Prostate gland (tissue), 2 donors: Measurements from ENCODE around the gene LCN12.

Experiments used
- CTCF ChIP-seq, 4 experiments: fragments of 200-600 bp in 2 of 4; fragments of 450-650 bp in 2 of 4; sonication (generic) in 2 of 4; IDR thresholded peaks; 1 replicate in 3 of 4; 2 replicates in 1 of 4; pipeline ENCODE4 v1.5.1; 2016 to 2019; ENCODE audit warnings: antibody characterized with exemption in 4 of 4, mild to moderate bottlenecking in 2 of 4, moderate library complexity in 2 of 4
- POLR2A ChIP-seq: fragments of 450-650 bp; IDR thresholded peaks from one replicate; pipeline ENCODE4 v1.6.1; 2016; ENCODE audit warnings: antibody characterized with exemption, mild to moderate bottlenecking
- POLR2AphosphoS5 ChIP-seq: sonication (generic); formaldehyde crosslinking; IDR thresholded peaks from one replicate; pipeline ENCODE4 v1.6.1; 2017; ENCODE audit warnings: antibody characterized with exemption

GRCh38 chr9:136917902-136918301 lies 34.2 kb upstream of the LCN12 start:
- TF ChIP-seq CTCF (IDR thresholded peaks at IDR 0.05), result no peak
- no peak for TF ChIP-seq POLR2A
- TF ChIP-seq POLR2AphosphoS5, result no peak
